DND-41 (cell line): Measurements from ENCODE around the gene PAK5.
"Not testable (repeated sequence)": the region's sequence is repeated elsewhere in the genome, so short reads cannot be mapped to it uniquely, and the experiment has no call there.

Source experiments
- ATAC-seq: fragments of 200-7000 bp; cut with Tn5 transposase; 3 replicates; pipeline ENCODE4 v1.9.1; 2021; ENCODE audit warnings: low read depth; ENCODE audit not compliant: insufficient read depth
- DNase-seq: peaks from one replicate; pipeline ENCODE4 v3.0.0-alpha.2; 2020
- H2AFZ ChIP-seq: 2 replicates; pipeline ENCODE4 v1.6.0; 2012; ENCODE audit warnings: low read depth, low read length
- H3K27ac ChIP-seq: 2 replicates; pipeline ENCODE4 v1.5.1; 2012; ENCODE audit warnings: low read length, inconsistent platforms
- H3K27me3 ChIP-seq: fragments of 200-600 bp; sonication (generic); 2 replicates; pipeline ENCODE4 v1.6.0; 2012; ENCODE audit warnings: low read length, mild to moderate bottlenecking, inconsistent platforms; ENCODE audit not compliant: insufficient read depth, poor library complexity
- H3K36me3 ChIP-seq: 2 replicates; pipeline ENCODE4 v1.5.1; 2012; ENCODE audit warnings: low read length, inconsistent platforms; ENCODE audit not compliant: insufficient read depth
- H3K4me1 ChIP-seq: 2 replicates; pipeline ENCODE4 v1.5.1; 2012; ENCODE audit warnings: mild to moderate bottlenecking, low read length; ENCODE audit not compliant: insufficient read depth
- H3K4me2 ChIP-seq: 2 replicates; pipeline ENCODE4 v1.6.0; 2012; ENCODE audit warnings: mild to moderate bottlenecking, moderate library complexity, low read length, inconsistent platforms; ENCODE audit not compliant: insufficient read depth
- H3K4me3 ChIP-seq, 2 experiments: fragments of 200-600 bp in 1 of 2; shearing (Covaris generic) in 1 of 2; 2 replicates each; pipeline ENCODE4 v1.5.1; 2012 to 2016; ENCODE audit warnings: inconsistent platforms in 2 of 2, low read length in 2 of 2, mild to moderate bottlenecking in 2 of 2, low read depth in 1 of 2, moderate library complexity in 1 of 2
- H3K79me2 ChIP-seq: 2 replicates; pipeline ENCODE4 v1.6.0; 2012; ENCODE audit warnings: low read length, inconsistent platforms; ENCODE audit not compliant: insufficient read depth
- H3K9ac ChIP-seq: 2 replicates; pipeline ENCODE4 v1.6.0; 2012; ENCODE audit warnings: low read depth, mild to moderate bottlenecking, inconsistent platforms, low read length, moderate library complexity
- H3K9me3 ChIP-seq: 2 replicates; pipeline ENCODE4 v1.5.1; 2012; ENCODE audit warnings: low read length, moderate library complexity, mild to moderate bottlenecking, inconsistent platforms; ENCODE audit not compliant: insufficient read depth, severe bottlenecking
- H4K20me1 ChIP-seq: 2 replicates; pipeline ENCODE4 v1.6.0; 2012; ENCODE audit warnings: low read length; ENCODE audit not compliant: insufficient read depth
- CTCF ChIP-seq: IDR thresholded peaks from 2 replicates; pipeline ENCODE4 v1.5.1; 2012; ENCODE audit warnings: borderline replicate concordance, low read length, moderate library complexity, mild to moderate bottlenecking; ENCODE audit not compliant: poor library complexity, severe bottlenecking; ENCODE audit errors: extremely low read depth
- EZH2 ChIP-seq: IDR thresholded peaks from 3 replicates; pipeline ENCODE4 v1.6.1; 2012; ENCODE audit warnings: borderline replicate concordance, low read depth, mild to moderate bottlenecking, moderate library complexity, low read length, inconsistent platforms; ENCODE audit not compliant: severe bottlenecking

The PAK5 gene

DNA sequence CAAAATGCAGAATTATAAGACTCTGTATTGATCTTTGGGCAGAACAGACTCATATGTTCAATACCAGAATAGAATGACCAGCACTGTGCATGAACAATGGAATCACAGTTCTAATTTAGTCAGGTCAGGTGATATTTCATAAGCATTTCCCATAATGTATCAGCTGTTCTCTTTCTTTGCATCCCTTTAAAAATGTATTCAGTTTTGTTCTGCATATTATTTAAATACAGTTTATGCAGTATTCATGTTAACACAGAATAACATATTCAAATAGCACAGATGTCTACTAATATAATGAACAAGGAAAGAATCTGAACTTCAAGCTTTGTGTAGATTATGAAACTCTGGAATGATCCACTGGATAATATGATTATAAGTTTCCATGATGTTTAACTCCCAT is 196.0 kb downstream of the PAK5 start:
- no peaks in the 10 kb centered on the region for H3K9me3 ChIP-seq
- DNase-seq = no peak
- H3K27me3 ChIP-seq = no peaks in the 10 kb centered on the region
- H2AFZ ChIP-seq = no peak overlapping the region
- no peak for ATAC-seq
- H3K27ac ChIP-seq = no peak overlapping the region
- H3K4me1 ChIP-seq = no peaks in the 10 kb centered on the region
- no peaks in the 10 kb centered on the region for H4K20me1 ChIP-seq
- TF ChIP-seq EZH2 = no peak
- TF ChIP-seq CTCF = no peak
- no peak overlapping the region for H3K9ac ChIP-seq
- H3K79me2 ChIP-seq = no peaks in the 10 kb centered on the region
- H3K4me3 ChIP-seq = no peak overlapping the region
- H3K36me3 ChIP-seq = no peaks in the 10 kb centered on the region
- H3K4me2 ChIP-seq = no peak overlapping the region

GRCh38 chr20:9641499-9642000 is 197.3 kb downstream of the PAK5 start:
- not testable (repeated sequence) for H3K79me2 ChIP-seq, H3K9me3 ChIP-seq, H2AFZ ChIP-seq, H3K4me3 ChIP-seq, DNase-seq, H3K27ac ChIP-seq, H3K4me1 ChIP-seq, ATAC-seq, H4K20me1 ChIP-seq, H3K27me3 ChIP-seq, H3K4me2 ChIP-seq, H3K36me3 ChIP-seq, H3K9ac ChIP-seq

- TF ChIP-seq EZH2 = no peak
- Histone ChIP-seq H3K36me3 (no peaks in the 10 kb centered on the region), H4K20me1 (no peaks in the 10 kb centered on the region), H3K27me3 (no peaks in the 10 kb centered on the region), H3K79me2 (no peaks in the 10 kb centered on the region), H2AFZ (no peak overlapping the region), H3K4me2 (no peak overlapping the region), H3K4me3 (no peak overlapping the region), H3K9me3 (no peaks in the 10 kb centered on the region), H3K9ac (no peak overlapping the region), H3K27ac (no peak overlapping the region), H3K4me1 (no peaks in the 10 kb centered on the region)
- no peak for ATAC-seq
- no peak for DNase-seq
Measured at GRCh38 chr20:9637889-9638288, 201.0 kb downstream of the PAK5 start.

DNA sequence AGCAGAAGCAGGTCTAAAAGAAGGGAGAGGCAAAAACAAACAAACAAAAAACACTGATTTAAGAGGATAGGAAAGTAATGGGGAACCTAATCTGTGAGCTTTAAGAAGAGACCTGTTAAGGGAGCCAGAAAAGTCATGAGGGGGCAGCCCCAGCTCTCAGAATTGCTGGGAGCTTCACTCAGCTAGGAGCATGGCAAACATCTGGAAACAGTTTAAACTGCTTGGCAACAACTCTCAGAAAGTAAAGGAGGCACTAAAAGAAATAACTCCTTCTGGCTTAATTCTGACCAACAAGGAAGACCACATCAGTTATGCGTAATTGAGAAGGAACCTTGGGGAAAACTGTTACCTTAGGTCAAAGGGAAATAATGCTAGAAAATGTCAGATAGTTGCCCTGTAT is 203.1 kb downstream of the PAK5 start:
- Histone ChIP-seq H3K27me3 (no peaks in the 10 kb centered on the region), H3K9me3 (no peaks in the 10 kb centered on the region), H3K4me3 (no peak overlapping the region), H3K9ac (no peak overlapping the region), H3K36me3 (no peaks in the 10 kb centered on the region), H3K79me2 (no peaks in the 10 kb centered on the region), H3K27ac (no peak overlapping the region), H3K4me2 (no peak overlapping the region), H4K20me1 (no peaks in the 10 kb centered on the region), H3K4me1 (no peaks in the 10 kb centered on the region), H2AFZ (no peak overlapping the region)
- ATAC-seq = no peak
- DNase-seq = no peak
- TF ChIP-seq CTCF (no peak), EZH2 (no peak)
